OCI-LY3 (cell line): Measurements from ENCODE around the gene SMCO3.

Experiments
- H2AFZ ChIP-seq: fragments of 200-600, 300-600 bp; shearing (Covaris generic); 2 replicates; pipeline ENCODE4 v1.6.0; 2014; ENCODE audit warnings: antibody characterized with exemption, low read depth, low read length
- H3K27ac ChIP-seq: fragments of 200-600, 300-600 bp; sonication (generic); 2 replicates; pipeline ENCODE4 v1.5.1; 2014; ENCODE audit warnings: mild to moderate bottlenecking, low read length, moderate library complexity, mixed read lengths
- H3K27me3 ChIP-seq: fragments of 200-600, 300-600 bp; sonication (generic); 2 replicates; pipeline ENCODE4 v1.6.1; 2014; ENCODE audit warnings: low read depth, low read length, mixed read lengths
- H3K36me3 ChIP-seq: fragments of 200-600, 300-600 bp; sonication (generic); replicated peaks from 2 replicates; pipeline ENCODE3; 2014; ENCODE audit warnings: low read depth, low read length, mixed read lengths
- H3K4me1 ChIP-seq: fragments of 300-600, 200-600 bp; sonication (generic); 2 replicates; pipeline ENCODE4 v1.6.1; 2014; ENCODE audit warnings: low read length, mixed read lengths
- H3K4me2 ChIP-seq: fragments of 200-600, 300-600 bp; sonication (generic); 2 replicates; pipeline ENCODE4 v1.6.1; 2014; ENCODE audit warnings: low read length, mixed read lengths
- H3K4me3 ChIP-seq: fragments of 300-600, 200-600 bp; sonication (generic); 2 replicates; pipeline ENCODE4 v1.5.1; 2014; ENCODE audit warnings: antibody characterized with exemption, mild to moderate bottlenecking, low read length, moderate library complexity
- H3K79me2 ChIP-seq: fragments of 300-600, 200-600 bp; shearing (Covaris generic); 2 replicates; pipeline ENCODE4 v1.6.1; 2014; ENCODE audit warnings: mild to moderate bottlenecking, low read length, mixed read lengths
- H3K9ac ChIP-seq: fragments of 300-600, 200-600 bp; shearing (Covaris generic); 2 replicates; pipeline ENCODE4 v1.6.0; 2014; ENCODE audit warnings: mild to moderate bottlenecking, low read length, moderate library complexity
- H3K9me3 ChIP-seq: fragments of 200-600, 300-600 bp; shearing (Covaris generic); 2 replicates; pipeline ENCODE4 v1.6.1; 2014; ENCODE audit warnings: low read length, mixed read lengths; ENCODE audit not compliant: insufficient read depth
- H4K20me1 ChIP-seq: fragments of 200-600, 300-600 bp; sonication (generic); 2 replicates; pipeline ENCODE4 v1.6.1; 2016; ENCODE audit warnings: low read length, mixed read lengths; ENCODE audit not compliant: insufficient read depth
- CTCF ChIP-seq: fragments of 200-600, 300-600 bp; sonication (generic); IDR thresholded peaks from 2 replicates; pipeline ENCODE4 v1.5.1; 2014; ENCODE audit warnings: antibody characterized with exemption, low read length, low read depth
- EZH2phosphoT487 ChIP-seq: fragments of 200-600 bp; shearing (Covaris generic); IDR thresholded peaks from 2 replicates; pipeline ENCODE4 v1.6.1; 2018; ENCODE audit warnings: antibody characterized with exemption, mixed run types, low read depth

Gene SMCO3

GRCh38 chr12:14810167-14810952 is 3.6 kb downstream of the SMCO3 start:
- H3K27ac ChIP-seq: no peak overlapping the region
- peaks cover 8% of the 10 kb centered on the region for H3K4me1 ChIP-seq
- no peak overlapping the region for H3K4me2 ChIP-seq
- H3K9me3 ChIP-seq: no peaks in the 10 kb centered on the region
- H4K20me1 ChIP-seq: no peaks in the 10 kb centered on the region
- H3K36me3 ChIP-seq: no peaks in the 10 kb centered on the region
- H2AFZ ChIP-seq: no peak overlapping the region
- no peaks in the 10 kb centered on the region for H3K79me2 ChIP-seq
- H3K9ac ChIP-seq: no peak overlapping the region
- TF ChIP-seq CTCF: no peak
- no peak for TF ChIP-seq EZH2phosphoT487
- H3K4me3 ChIP-seq: no peak overlapping the region
- H3K27me3 ChIP-seq: peaks cover 7% of the 10 kb centered on the region; the same call in 1 of the 2 replicates

- Histone ChIP-seq H2AFZ (peak overlapping the region; percentile 92), H3K4me3 (peak overlapping the region; percentile 92), H3K79me2 (peaks cover 52% of the 10 kb centered on the region), H3K27ac (peak overlapping the region; percentile 54), H3K27me3 (no peaks in the 10 kb centered on the region), H3K9ac (peak overlapping the region; percentile 85), H4K20me1 (peaks cover 13% of the 10 kb centered on the region; the same call in 1 of the 2 replicates), H3K9me3 (no peaks in the 10 kb centered on the region), H3K36me3 (peaks cover 10% of the 10 kb centered on the region), H3K4me2 (peak overlapping the region; percentile 88), H3K4me1 (peaks cover 19% of the 10 kb centered on the region)
- no peak for TF ChIP-seq CTCF
- no peak for TF ChIP-seq EZH2phosphoT487
Observed at GRCh38 chr12:14803830-14804160, 10.2 kb downstream of the SMCO3 start.

- no peak for TF ChIP-seq EZH2phosphoT487
- TF ChIP-seq CTCF: no peak
- H3K27ac ChIP-seq: peak within 1 kb of the TSS; percentile 58
- no peaks in the 10 kb centered on the region for H3K9me3 ChIP-seq
- peaks cover 13% of the 10 kb centered on the region; the same call in 1 of the 2 replicates for H4K20me1 ChIP-seq
- peak within 1 kb of the TSS; percentile 88 for H3K4me2 ChIP-seq
- peaks cover 56% of the 10 kb centered on the region for H3K79me2 ChIP-seq
- H3K9ac ChIP-seq: peak within 1 kb of the TSS; percentile 89
- H3K4me3 ChIP-seq: peak within 1 kb of the TSS; percentile 92
- peak within 1 kb of the TSS; percentile 92 for H2AFZ ChIP-seq
- H3K36me3 ChIP-seq: peaks cover 15% of the 10 kb centered on the region
- H3K4me1 ChIP-seq: peaks cover 19% of the 10 kb centered on the region
- H3K27me3 ChIP-seq: no peaks in the 10 kb centered on the region
Observed at GRCh38 chr12:14803011-14803829, 10.8 kb downstream of the SMCO3 start, which contains the start of the genes C12orf60 and WBP11. Gene C12orf60 (plus strand): TSS chr12:14803670. CDS start chr12:14822936, 19,266 bp downstream. Gene WBP11 (minus strand): TSS chr12:14803478. CDS start chr12:14801383, 2,095 bp downstream.

GRCh38 chr12:14802721-14803010 is 11.3 kb downstream of the SMCO3 start:
- peak overlapping the region; percentile 92 for H3K4me3 ChIP-seq
- no peaks in the 10 kb centered on the region for H3K9me3 ChIP-seq
- H2AFZ ChIP-seq: no peak overlapping the region
- peak overlapping the region; percentile 58 for H3K27ac ChIP-seq
- peaks cover 17% of the 10 kb centered on the region for H3K36me3 ChIP-seq
- peak overlapping the region; percentile 89 for H3K9ac ChIP-seq
- TF ChIP-seq EZH2phosphoT487 (no peak), CTCF (no peak)
- H3K79me2 ChIP-seq: peaks cover 59% of the 10 kb centered on the region
- peak overlapping the region; percentile 86 for H3K4me2 ChIP-seq
- H3K4me1 ChIP-seq: peaks cover 19% of the 10 kb centered on the region
- H3K27me3 ChIP-seq: no peaks in the 10 kb centered on the region
- peaks cover 13% of the 10 kb centered on the region; the same call in 1 of the 2 replicates for H4K20me1 ChIP-seq
